ENCODE measurements around the gene PER2.
A peak's percentile ranks its signal among the peaks of the same experiment; 100 is the strongest.
"Not testable (repeated sequence)": the region's sequence is repeated elsewhere in the genome, so short reads cannot be mapped to it uniquely, and the experiment has no call there.

Gene PER2

DNA sequence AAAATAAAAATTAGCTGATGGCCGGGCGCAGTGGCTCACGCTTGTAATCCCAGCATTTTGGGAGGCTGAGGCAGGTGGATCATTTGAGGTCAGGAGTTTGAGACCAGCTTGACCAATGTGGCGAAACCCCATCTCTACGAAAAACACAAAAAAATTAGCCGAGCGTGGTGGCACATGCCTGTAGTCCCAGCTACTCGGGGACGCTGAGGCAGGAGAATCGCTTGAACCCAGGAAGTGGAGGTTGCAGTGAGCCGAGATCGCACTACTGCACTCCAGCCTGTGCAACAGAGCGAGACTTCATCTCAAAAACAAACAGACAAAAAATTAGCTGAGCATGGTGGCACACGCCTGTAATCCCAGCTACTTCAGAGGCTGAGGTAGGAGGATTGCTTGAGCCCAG, 22.3 kb upstream of the PER2 start:
- DNase-seq = not testable (repeated sequence)

DNA sequence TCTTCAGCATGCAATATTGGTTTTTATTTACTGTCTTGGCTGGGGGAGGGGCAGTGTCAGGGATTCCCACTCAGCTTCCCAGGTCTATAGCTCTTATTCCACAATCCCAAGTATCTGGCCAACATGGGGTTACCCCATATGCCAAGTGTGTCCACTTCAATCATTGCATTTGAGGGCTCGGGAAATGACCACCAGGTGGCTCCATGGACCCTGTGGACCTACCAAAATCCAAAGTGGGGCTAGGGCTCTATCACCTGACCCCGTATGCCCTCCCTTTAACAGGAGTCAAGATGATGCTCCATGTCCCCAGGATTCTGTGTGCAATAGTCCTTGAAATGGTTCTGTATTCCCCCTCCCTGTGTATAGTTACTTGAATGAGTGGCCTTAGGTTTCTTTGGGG, 19.8 kb upstream of the PER2 start:
- no peak for DNase-seq

DNA sequence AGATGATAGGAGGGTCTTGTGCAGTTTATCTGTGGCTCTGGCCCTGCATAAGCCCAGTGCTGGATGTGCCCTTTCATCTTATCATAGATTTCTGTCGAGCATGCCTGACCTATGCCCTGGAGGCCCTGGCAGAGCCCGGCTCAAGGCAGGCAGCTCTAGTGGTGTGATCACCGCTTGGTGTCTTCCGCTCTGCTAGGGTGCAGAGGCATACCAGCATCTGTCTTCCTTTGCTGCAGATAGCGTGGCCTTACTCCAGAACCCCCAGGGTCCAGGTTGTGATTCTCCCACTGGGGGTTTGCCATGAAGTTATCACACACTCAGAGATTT, 18.2 kb upstream of the PER2 start:
- DNase-seq = no peak

DNA sequence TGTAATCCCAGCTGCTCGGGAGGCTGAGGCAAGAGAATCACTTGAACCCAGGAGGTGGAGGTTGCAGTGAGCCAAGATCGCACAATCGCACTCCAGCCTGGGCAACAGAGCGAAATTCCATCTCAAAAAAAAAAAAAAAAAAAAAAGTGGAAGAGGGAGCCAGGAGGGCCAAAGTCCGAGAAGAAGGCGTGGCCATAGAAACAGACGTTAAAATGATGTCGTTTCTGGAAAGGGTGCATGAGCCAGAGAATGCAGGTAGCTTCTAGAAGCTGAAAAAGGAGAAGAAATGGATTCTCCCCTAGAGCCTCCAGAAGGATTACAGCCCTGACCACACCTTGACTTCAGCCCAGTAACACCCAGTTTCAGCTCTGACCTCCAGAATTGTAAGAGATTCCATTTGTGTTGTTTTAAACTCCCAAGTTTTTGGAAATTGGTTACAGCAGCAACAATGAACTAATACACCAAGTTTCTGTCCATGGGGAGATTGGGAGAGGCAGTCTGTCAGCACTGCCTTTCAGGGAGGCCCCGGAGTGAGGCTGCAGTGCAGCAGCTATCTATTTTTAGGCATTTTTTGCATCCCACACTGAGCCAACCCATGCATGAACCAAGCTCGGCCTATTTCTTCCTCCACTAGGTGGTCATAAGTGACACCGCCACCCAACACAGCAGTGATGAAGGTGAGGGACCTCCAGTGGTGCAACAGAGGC, 17.7 kb upstream of the PER2 start:
- no peak for DNase-seq

DNA sequence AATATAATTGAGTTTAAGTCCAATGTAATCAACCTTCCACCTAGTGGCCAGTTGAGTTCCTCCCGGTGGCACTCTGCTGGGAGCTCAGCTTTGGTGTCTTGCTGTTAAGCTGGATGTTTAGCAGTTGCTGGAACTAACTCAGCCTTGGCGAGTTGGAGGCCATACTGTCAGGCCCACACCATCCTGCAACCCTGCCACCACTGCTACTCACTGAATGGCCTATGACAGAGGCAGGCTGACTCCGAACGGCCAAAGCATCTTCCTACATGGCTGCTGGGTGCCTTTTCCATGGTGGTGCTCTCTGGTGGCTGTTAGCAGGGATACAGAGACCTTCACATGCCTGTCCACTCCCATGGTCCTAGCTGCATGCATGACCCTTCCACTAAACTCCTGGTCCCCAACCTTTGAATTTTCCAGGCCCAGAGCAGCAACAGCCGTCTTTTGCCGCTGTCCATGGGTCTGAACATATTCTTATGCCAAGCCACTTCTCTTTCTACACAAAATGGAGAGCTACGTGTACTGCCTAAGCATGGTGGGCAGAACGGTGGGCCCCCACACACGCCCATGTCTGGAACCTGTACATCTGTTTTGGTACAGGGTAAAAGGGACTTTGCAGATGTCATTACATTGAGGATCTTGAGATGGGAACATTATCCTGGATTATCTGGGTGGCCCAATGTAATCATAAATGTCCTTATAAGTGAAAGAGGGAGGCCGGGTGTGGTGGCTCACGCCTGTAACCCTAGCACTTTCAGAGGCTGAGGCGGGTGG, 16.9 kb upstream of the PER2 start:
- no peak for DNase-seq

DNA sequence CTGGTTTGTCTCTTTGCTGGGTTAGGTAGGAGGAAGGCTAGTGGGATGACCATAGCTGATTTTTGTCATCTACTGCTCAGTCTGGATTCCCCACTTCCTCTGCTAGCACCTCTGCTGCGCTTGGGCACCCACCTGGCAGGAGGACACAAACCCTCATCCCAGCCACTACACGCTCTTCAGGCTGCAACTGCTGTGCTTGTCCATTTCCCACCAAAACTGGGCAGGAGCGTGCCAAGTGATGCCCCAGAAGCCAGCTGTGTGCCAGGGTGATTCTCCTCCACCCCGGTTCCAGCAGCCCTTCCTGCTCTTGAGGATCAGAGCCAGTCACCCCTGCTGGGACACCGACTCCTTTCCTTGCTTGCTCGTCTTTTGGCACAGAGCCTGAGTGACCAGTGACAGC, 15.7 kb upstream of the PER2 start:
- DNase-seq = no peak

DNA sequence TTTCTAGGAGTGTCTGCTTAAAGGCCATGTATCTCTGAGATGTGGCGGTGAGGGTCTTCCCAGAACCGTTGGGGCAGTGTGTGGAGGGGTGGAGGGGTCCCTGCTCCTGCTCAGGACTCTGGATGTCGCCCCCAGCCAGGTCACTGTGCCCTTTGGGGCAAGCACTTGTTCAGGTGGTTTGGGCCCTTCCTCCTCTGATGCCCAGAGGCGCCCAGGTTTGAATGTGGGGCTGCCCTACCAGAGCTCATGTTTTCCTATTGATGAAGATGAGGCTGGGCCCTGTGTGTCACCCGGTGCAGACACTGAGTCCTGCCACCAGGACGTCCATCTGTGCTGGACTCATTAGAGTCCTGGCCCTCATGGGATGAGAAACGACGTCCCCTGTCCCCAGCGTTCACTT, 14.3 kb upstream of the PER2 start:
- no peak for DNase-seq

DNA sequence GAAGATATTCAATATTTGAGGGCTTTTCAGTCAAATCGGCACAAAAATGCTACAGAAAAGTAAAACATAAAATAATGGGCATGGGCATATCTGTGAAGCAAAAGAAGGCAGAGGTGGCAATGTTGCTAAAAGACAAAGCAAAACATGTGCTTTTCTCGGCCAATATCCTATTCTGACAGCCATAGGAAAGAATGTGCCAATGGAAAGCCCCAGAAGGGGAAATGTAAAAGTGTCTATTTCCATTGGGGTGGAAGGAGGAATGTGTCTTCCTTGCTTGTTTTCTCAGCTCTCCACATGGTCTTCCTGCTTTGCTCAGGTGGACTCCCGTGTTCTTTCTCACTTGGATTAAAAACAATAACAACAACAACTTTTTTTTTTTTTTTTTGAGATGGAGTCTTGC, 13.7 kb upstream of the PER2 start:
- DNase-seq = no peak

DNA sequence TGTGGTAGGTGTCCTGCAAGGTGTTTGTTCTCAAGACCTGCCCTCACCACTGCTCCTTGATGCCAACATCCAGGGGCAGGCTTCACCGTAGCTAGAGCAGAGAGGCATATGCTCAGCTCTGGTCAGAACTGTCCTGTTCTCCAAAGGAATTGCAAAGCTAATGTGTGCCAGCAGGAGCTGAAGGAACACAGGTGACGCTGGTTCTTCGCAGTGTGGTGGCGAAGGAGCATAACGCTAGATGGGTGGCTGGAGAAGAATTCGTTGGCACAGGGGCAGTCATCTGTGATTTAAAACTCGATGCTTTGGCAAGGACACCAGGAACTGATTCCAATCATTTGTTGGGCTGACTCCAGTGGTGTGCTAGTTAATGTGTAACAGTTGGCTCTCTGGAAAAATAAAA, 11.4 kb upstream of the PER2 start:
- no peak for DNase-seq

DNA sequence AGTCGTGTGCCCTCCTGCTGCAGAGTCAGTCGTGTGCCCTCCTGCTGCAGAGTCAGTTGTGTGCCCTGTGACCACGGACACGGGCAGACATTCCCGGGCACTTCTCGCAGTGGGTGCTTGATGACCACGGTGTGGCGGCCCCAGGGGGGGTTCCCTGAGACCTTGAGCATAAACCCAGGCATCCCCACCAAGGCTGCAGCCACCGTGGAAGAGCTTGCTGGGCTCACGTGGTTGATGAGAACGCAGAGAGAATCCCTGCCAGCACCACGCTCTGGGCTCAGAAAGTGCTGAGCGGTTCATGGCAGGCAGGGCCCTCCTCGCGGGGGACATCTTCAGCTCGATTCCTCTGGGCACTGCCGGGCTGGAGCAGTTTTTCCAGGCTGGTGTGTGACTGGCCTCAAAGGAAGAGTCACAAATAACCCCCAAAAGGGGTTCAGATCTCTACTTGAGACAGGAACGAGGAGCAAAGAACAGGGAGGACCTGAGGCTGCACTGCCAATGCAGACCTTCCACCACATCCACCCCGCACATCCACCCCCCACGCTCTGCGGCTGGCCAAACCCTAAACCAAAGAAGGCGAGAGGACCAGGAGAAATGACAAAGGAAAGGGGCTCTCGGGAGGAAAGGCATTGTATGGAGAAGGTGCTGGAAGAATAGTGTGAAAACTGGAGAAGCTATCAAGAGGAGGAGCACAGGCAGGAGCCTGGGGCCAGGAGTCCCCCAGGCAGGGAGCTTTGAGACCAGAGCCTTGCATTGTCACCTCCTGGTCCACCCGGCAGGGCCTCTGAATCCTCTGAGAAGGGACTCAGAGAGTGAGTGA, 8.4 kb upstream of the PER2 start:
- no peak for DNase-seq

DNA sequence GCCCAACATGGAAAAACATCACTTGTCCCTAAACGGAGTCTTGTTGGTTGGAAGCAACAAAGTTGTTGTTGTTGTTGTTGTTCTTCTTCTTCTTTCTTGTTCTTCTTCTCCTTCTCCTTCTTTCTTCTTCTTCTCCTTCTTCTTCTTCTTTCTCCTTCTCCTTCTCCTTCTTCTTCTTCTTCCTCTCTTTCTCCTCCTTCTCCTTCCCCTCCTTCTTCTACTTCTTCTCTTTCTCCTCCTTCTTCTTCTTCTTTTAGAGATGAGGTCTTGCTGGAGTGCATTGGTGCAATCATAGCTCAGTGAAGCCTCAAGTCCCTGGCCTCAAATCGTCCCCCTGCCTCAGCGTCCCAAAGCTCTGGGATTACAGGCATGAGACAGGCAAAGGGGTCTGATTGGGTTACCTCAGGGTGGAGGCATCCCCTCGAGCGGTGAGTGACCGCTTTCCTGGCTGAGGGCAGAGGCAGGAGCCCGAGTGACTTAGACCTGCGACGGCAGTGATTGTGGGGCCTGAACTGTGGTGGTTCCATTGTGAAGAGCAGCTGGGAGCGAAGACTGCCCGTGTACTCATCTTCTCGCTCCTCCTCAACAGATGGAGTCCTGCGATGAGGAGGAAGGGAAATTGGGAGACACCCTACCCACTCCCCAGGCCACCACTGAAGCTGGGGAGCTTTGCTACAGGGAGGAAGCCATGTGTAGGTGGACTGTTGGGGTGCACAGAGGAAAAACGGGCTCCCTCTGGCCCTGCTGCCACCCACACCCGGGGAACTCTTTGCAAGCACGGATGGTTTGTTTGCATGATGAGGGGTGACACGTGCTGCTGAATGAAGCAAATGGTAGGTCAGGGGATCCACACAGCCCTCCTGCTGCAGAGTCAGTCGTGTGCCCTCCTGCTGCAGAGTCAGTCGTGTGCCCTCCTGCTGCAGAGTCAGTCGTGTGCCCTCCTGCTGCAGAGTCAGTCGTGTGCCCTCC, 7.0 kb upstream of the PER2 start:
- no peak for DNase-seq

DNA sequence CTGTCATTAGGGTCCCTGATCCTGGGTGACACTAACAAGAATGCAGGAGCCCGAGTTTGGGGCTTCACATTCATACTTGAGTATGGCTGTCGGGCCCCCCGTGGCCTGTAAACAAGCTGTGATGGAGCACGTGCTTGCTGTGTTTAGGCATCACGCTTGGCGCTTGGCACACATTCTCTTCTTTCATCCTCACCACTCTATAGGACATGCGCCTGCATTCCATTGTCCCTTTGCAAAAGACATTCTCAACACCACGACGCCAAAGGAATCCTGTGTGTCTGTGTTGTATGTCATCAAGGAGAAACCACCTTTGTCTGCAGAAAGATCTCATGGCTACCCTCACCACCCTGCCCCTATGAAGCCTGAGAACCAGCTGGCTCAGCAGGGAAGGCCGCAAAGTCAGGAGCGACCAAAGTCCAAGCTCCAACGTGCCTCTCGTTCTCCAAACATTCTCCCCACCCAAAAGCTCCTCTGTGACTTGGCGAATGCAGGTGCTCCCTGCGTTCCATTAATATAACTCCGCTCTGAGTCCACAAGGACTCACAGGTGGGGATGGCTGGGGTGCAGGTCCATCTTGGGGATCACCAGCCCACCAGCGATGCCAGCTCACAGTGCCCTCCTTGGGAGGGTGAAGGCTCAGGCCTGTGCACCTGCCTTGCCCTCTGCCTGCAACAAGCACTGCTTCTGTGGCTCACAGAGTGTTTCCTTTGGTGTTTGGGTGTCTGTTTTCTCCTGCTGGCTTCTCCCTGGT, 6.2 kb upstream of the PER2 start:
- DNase-seq = no peak

DNA sequence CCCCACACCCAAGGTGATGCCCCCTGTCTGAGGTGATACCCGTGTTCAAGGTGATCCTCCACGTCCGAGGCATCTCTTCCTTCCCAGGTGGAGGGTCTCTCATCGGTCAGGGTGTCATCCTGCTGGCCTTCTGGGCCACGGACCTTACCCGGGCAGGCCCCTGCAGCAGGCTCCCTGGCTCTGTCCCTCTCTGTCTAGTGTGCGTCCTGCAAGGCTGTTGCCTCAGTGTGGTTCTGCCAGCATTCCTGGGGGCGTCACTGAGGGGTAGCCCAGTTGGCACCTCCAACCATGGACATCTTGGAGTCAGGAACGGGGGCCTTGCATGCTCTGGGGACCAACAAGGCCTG, 5.6 kb upstream of the PER2 start:
- no peak for DNase-seq

DNA sequence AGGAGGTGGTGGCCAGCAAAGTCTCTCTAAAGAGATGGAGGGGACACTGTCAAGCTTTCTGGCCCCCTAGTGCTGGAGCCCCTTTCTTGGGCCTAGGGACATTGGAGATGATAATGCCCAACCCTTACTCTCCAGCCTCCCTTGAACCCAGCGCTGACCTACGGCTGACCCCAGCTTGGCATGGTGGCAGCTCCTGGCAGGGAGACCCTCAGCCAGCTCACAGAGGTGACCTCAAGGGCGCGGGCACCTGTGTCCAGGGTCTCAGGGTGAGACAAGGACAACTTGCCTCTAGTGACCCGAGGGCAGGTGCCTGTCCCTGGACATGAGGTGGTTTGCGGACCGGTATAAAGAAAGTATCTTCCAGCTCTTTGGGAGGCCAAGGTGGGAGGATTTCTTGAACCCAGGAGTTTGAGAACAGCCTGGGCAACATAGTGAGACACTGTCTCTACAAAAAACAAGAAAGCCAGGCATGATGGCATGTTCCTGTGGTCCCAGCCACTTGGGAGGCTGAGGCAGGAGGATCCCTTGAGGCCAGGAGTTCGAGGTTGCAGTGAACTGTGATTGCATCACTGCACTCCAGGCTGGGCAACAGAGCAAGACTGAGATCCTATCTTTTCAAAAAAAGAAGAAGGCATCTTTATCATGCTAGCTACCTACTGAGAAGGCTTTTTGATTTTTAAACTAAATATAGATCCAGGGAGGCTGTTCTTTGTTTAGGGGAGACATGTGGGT, 3.3 kb upstream of the PER2 start:
- no peak for DNase-seq

DNA sequence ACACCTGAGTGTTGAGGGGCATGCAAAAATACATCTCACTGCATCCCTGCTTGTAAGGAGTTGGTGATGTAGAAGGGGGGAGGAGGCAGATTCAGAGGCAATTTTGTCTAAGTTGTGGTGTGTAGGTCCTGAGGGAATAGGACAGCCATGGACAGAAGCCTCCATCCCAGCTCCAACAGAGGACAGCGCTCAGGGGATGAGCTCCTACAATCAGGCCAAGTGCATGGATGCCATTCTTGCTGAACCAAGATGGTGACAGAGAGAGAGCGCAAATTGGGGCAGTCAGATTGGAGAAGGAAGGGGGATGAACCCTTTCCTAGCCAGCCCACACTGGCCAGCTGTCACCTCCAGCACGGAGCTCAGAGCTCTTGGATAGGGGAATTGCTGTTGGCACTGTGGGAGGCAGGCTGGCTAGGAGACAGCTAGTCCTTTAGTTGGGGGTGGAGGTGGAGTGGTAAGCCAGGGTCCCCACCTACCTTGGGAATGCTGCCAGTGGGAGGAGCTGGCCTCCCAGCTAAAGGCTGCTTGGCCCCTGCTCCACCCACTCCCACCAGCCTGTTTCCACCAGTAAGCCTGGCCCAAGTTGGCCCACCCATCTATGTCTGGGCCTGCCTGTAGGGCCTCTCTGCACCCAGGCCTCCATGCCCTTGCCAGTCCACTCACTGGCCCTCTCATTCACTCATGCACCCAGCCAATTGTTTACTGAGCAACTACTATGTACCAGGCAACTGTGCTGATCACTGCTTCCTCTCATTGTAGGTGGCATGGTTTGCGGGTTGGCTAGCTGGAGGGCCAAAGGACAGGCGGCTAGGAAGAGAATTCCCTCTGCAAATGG, 2.5 kb upstream of the PER2 start:
- no peak for DNase-seq

DNA sequence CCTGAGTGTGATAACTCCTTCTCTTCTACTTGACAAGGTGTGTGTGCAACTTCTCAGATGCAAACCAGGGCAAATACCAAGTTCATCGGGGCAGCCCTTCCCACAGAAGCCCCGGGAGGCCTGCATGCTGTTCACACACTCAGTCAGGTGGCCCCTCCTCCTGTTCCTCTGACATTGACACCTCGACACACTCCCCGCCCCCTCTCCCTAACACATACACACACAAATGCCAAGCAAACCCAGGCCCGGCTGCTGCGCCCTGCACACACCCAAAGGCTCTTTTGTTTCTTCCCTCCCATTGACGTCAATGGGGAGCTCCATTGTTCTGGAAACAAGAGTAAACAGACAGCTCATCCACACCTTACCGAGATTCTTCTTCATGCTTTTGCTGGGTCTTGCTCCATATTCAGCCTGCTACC, 1.7 kb upstream of the PER2 start:
- no peak for DNase-seq

DNA sequence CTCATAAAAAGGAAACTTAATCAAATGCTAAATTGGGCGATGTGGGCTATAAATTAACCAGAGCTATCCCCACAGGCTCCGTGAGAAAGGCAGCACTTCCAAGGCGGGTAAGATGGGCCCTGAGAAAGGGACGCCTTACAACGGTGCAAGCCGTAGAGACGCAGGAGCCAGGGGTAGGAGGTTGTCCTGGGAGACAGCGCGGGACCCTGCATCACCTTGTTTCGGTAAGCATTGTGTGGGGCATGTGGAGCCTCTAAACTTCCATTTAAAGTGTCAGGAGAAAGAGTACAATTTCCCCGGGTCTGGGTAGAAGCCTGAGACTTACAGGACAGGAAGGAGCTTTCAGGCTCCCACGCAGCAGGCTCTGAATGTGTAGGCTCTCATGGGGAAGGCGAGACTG, 1.2 kb upstream of the PER2 start:
- DNase-seq = no peak

DNA sequence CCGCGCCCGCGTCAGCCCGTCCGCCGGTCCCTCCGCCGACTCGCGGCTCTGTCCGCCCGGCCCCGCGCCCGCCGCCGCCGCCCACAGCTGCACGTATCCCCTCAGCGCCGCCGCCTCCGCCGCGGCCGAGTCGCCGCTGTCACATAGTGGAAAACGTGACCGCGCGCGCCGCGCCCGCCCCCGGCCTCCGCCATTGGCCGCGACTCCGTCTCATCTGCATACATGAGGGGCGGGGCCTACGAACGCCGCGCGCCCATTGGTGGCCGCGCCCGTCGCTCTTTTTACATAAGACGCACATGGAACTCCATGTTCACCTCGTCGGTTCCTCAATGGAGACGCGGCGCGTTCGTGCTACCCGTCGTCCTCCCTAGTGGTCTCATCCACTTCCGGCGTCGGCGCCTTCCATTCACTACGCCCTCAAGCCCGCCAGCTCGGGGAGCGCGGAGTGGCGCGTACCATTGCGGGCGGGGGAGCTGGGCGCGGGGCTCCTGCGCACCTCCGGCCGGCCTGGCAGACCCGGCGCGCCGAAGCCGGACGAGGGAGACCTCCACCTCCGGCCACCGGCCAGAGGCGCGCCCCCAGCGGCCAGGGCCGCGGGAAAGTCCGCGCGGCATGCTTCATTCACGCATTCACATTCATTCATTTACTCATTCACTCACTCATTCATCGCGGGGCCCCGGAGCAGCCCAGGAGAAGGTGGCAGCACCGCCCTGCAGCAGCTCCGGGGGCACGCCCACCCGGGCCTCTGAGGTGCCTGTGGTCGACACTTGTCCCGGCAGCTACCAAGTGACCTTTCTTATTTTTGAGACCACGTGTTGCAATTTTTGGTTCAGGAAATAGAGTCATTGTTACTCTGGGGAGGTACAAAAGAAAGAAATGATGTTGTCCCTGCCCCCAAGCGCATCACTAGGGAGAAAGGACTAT, 502 bp upstream of the PER2 start:
- peak; percentile 96 for DNase-seq

DNA sequence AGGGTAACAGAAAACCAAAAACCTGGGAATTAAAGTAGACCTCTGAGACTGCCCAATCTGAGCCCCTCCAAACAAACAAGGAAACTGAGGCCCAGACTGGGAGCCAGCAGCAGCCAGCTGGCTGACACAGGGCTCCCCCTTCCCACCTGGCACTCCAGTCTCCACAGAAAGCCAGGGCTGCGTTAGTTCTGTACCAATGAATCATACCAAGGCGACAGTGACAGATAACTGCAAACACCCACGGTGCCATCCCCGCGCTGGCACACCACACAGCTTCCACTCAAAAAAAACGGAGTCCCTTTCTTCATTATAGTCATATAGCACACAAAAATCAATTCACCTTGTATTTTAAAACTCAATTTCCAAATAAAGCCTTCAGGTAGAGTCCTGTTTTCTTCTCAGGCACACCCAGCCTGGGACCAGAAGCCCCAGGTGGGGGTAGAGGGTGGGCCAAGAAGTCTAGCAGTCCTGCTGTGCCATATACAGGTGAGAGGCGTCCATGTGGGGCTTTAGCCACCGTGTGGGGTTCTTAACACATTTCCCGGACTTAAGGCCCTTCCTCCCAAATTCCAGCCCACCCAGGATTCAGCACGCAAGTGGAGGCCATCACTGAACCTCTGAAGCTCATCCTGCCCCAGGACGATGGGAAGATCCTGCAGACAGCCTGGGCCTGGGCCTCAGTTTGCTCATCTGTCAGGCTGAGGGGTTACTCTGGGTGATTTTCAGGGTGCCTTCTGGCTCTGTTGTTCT, 1.2 kb downstream of the PER2 start:
- peak; percentile 24 for DNase-seq
